ENCODE data around the gene ABCD1. TPM values are rescaled to one million over a fixed set of nuclear protein-coding genes. Genes with fewer than 3 reads are reported as not detected.

ABCD1 gene
- total RNA-seq, 1 experiment from 2014 or later = 44.4 TPM

DNA sequence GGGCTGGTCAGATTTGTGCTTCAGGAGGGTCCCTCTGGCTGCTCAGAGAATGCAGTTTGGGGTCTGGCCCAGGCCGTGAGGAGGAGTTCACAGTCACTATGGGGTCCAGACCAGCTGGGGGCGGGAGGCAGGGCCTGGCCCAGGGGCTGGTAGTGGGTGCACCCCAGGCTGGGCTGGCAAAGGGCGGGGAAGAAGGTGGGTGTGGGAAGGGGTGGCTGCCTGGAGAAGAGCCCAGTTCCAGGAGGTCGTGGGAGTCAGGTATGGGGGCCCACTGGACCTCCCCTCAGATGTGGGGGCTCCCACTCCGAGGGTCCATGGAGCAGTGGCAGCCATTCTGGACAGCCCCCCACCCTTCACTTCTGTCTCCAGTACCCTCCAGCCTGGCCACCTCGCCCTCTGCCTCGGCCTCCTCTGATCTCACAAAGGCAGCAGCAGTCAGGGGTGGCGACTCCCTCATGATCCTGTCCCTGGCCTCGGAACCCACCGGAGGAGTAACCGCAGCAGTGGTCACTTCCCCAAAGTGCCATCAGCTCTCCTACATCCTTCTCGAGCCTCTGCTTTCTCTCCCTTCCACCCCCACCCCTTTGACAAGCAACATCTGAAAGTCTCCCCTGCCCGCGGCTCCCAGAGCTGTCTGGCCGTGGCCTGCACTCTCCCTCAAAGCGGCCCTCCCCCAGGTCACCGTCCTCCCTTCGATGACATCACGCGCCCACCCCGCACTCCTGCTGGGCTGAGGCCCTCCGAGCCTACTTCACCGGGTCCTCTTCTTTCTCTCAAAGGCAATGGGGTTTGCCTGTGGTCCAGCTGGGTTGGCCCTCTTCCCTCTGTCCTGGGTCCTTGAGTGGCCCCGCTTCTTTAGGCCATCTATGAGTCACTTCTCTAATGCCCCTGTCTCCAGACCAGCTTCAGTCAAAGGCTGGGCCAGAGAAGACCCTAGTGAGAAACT is 38.6 kb upstream of the ABCD1 start:
- CTCF ChIA-PET = no interaction called here
- H3K36me3 ChIP-seq (ENCODE audit: low read depth, low read length) = no peaks in the 10 kb centered on the region

DNA sequence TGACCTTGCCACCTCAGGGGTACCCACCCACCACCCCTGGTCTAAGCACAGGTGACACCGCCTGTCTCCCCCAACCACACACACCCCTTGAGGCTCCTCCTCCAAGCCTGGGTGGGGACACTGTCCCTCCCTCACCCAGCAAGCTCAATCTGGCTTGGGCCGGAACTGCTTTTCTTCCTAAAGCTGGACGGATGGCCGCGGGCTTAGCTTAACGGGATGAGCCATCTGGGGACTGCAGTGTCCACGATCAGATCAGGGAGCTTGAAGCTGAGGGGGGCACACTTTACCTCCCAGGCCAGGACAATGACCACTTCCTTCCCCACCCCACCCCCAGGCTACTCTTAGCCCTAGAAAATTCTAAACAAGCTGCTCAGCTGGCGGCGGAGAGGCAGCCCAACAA is 37.9 kb upstream of the ABCD1 start:
- intact Hi-C loops (cut with micrococcal nuclease) = no loop called here

More for the DNA sequence above, 38.6 kb upstream of the ABCD1 start:
- TF ChIP-seq EZH2 (IDR thresholded peaks at IDR 0.05; ENCODE audit: low read length, unreplicated experiment) (no peak), EZH2phosphoT487 (IDR thresholded peaks at IDR 0.05; ENCODE audit: borderline replicate concordance, low read length) (no peak)
- TF ChIP-seq, protein P1, sequence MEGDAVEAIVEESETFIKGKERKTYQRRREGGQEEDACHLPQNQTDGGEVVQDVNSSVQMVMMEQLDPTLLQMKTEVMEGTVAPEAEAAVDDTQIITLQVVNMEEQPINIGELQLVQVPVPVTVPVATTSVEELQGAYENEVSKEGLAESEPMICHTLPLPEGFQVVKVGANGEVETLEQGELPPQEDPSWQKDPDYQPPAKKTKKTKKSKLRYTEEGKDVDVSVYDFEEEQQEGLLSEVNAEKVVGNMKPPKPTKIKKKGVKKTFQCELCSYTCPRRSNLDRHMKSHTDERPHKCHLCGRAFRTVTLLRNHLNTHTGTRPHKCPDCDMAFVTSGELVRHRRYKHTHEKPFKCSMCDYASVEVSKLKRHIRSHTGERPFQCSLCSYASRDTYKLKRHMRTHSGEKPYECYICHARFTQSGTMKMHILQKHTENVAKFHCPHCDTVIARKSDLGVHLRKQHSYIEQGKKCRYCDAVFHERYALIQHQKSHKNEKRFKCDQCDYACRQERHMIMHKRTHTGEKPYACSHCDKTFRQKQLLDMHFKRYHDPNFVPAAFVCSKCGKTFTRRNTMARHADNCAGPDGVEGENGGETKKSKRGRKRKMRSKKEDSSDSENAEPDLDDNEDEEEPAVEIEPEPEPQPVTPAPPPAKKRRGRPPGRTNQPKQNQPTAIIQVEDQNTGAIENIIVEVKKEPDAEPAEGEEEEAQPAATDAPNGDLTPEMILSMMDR (conservative IDR thresholded peaks at IDR 0.05; ENCODE audit: low read depth, low read length) = no peak
- H3K9me3 ChIP-seq (ENCODE audit: low read length) = no peaks in the 10 kb centered on the region
- H3F3A ChIP-seq (ENCODE audit: low read length, unreplicated experiment) = no peaks in the 10 kb centered on the region
- H3K4me3 ChIP-seq (ENCODE audit: low read length) = no peak overlapping the region
- H3K79me2 ChIP-seq (ENCODE audit: low read length) = peaks cover 13% of the 10 kb centered on the region
- no peak for ATAC-seq
- no TSS peak for BruUV-seq (replicated peaks)
- no peak for DNase-seq
- H4K20me1 ChIP-seq (ENCODE audit: low read length) = no peaks in the 10 kb centered on the region
- H3K9me2 ChIP-seq (replicated peaks; ENCODE audit: low read length) = no peaks in the 10 kb centered on the region
- intact Hi-C loops (cut with micrococcal nuclease) = no loop called here
- H2AFZ ChIP-seq (ENCODE audit: low read length) = no peak overlapping the region
- POLR2A ChIA-PET (ENCODE audit: unreplicated experiment) = no interaction called here
- H3K27ac ChIP-seq (ENCODE audit: low read length) = no peak overlapping the region
- no peaks in the 10 kb centered on the region for H3K27me3 ChIP-seq (ENCODE audit: low read length)
- H3K4me1 ChIP-seq (ENCODE audit: insufficient read depth, low read length) = peaks cover 12% of the 10 kb centered on the region
- no peak overlapping the region for H3K9ac ChIP-seq (ENCODE audit: low read length)
- H3K4me2 ChIP-seq (ENCODE audit: low read length) = no peak overlapping the region

More for the DNA sequence above, 37.9 kb upstream of the ABCD1 start:
- CTCF ChIA-PET = no interaction called here
- H3K9me3 ChIP-seq (ENCODE audit: low read length) = no peaks in the 10 kb centered on the region
- no peak for TF ChIP-seq EZH2 (IDR thresholded peaks at IDR 0.05; ENCODE audit: low read length, unreplicated experiment)
- TF ChIP-seq EZH2phosphoT487 (IDR thresholded peaks at IDR 0.05; ENCODE audit: borderline replicate concordance, low read length) = no peak
- TF ChIP-seq, protein P1 (conservative IDR thresholded peaks at IDR 0.05; ENCODE audit: low read depth, low read length) = no peak
- POLR2A ChIA-PET (ENCODE audit: unreplicated experiment) = no interaction called here
- no TSS peak for BruUV-seq (replicated peaks)
- no peak overlapping the region for H3K9ac ChIP-seq (ENCODE audit: low read length)
- DNase-seq (no peak), ATAC-seq (no peak)
- H3K36me3 ChIP-seq (ENCODE audit: low read depth, low read length) = no peaks in the 10 kb centered on the region
- no peak overlapping the region for H2AFZ ChIP-seq (ENCODE audit: low read length)
- H3K4me2 ChIP-seq (ENCODE audit: low read length) = no peak overlapping the region
- H3K79me2 ChIP-seq (ENCODE audit: low read length) = peaks cover 13% of the 10 kb centered on the region
- peaks cover 12% of the 10 kb centered on the region for H3K4me1 ChIP-seq (ENCODE audit: insufficient read depth, low read length)
- no peak overlapping the region for H3K27ac ChIP-seq (ENCODE audit: low read length)
- H3K4me3 ChIP-seq (ENCODE audit: low read length) = no peak overlapping the region
- H4K20me1 ChIP-seq (ENCODE audit: low read length) = no peaks in the 10 kb centered on the region
- no peaks in the 10 kb centered on the region for H3F3A ChIP-seq (ENCODE audit: low read length, unreplicated experiment)
- H3K9me2 ChIP-seq (replicated peaks; ENCODE audit: low read length) = no peaks in the 10 kb centered on the region
- no peaks in the 10 kb centered on the region for H3K27me3 ChIP-seq (ENCODE audit: low read length)
